K562 (cell line): ENCODE results near the gene CHCHD6.

Experiments used
- BHLHE40 ChIP-seq: IDR thresholded peaks from 2 replicates; pipeline ENCODE4 v1.6.1; 2011; ENCODE audit warnings: low read length, improper control_type of control experiment
- CEBPG ChIP-seq, 3 experiments: fragments of 200-800 bp in 1 of 3; sonication (Bioruptor generic) in 1 of 3; sonication (generic) in 1 of 3; formaldehyde crosslinking in 1 of 3; IDR thresholded peaks in 2 of 3; conservative IDR thresholded peaks in 1 of 3; 2 replicates each; pipeline versions ENCODE4 v1.6.1 to v1.8.0; 2016 to 2022; ENCODE audit warnings: missing compliant biosample characterization in 2 of 3, missing genetic modification characterization in 2 of 3, mild to moderate bottlenecking in 1 of 3, missing genetic modification reagents in 1 of 3
- SP1 ChIP-seq: sonication (generic); formaldehyde crosslinking; IDR thresholded peaks from 2 replicates; pipeline ENCODE4 v1.8.1; 2022; ENCODE audit warnings: mild to moderate bottlenecking, missing genetic modification reagents
- TCF7L2 ChIP-seq: fragments of 150-350 bp; IDR thresholded peaks from 2 replicates; pipeline ENCODE4 v1.6.1; 2016; ENCODE audit warnings: low read depth, mild to moderate bottlenecking, low read length, moderate library complexity
- ZFPM2 ChIP-seq: fragments of 250-450 bp; sonication (Bioruptor Pico); IDR thresholded peaks from 2 replicates; pipeline ENCODE4 v1.5.1; 2022; ENCODE audit warnings: mild to moderate bottlenecking
- ZNF668 ChIP-seq: fragments of 250-450 bp; sonication (Bioruptor Pico); IDR thresholded peaks from 2 replicates; pipeline ENCODE4 v1.8.0; 2022; ENCODE audit warnings: mild to moderate bottlenecking, inconsistent platforms
- ZNF785 ChIP-seq: fragments of 250-450 bp; sonication (Bioruptor Pico); IDR thresholded peaks from 2 replicates; pipeline ENCODE4 v1.4.0; 2020; ENCODE audit warnings: mild to moderate bottlenecking
- TF ChIP-seq, protein P1 (sequence below): sonication (generic); formaldehyde crosslinking; IDR thresholded peaks from 2 replicates; pipeline ENCODE4 v1.8.0; 2022; ENCODE audit warnings: mild to moderate bottlenecking, missing genetic modification reagents
- TF ChIP-seq, protein P2 (sequence below): fragments of 450-650 bp; conservative IDR thresholded peaks from 2 replicates; pipeline ENCODE4 v1.6.1; 2016; ENCODE audit warnings: missing genetic modification characterization, low read depth, mild to moderate bottlenecking, missing compliant biosample characterization, moderate library complexity

DNA sequence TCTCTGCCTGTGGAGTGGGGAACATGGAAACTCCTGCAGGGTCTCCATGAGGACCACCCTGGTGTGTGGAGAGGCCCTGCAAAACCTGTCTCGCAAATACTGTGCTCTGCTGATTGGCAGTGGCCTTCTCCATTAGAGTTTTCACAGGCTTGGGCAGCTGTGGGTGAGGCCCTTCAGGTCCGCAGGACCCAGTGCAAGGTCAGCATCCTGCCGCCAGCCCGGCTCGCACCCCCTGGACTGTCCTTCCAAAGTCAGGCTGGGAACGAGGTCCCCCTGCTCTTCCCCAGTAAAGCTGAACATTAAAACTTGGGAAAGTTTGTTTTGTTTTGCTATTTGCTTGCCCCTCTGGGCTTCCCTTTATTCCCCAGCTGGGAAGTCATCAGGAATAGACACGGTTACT, 193.9 kb downstream of the CHCHD6 start:
- TF ChIP-seq BHLHE40 (no peak), TCF7L2 (no peak), ZFPM2 (CRISPR knock-in tag) (no peak), SP1 (CRISPR knock-in tag) (no peak), ZNF668 (CRISPR knock-in tag) (no peak), CEBPG (CRISPR knock-in tag; IDR thresholded peaks at IDR 0.05) (no peak), CEBPG (tag; conservative IDR thresholded peaks at IDR 0.05 in 1 of 2, IDR thresholded peaks at IDR 0.05 in 1 of 2) (no peak), ZNF785 (no peak)
- TF ChIP-seq, protein P1, sequence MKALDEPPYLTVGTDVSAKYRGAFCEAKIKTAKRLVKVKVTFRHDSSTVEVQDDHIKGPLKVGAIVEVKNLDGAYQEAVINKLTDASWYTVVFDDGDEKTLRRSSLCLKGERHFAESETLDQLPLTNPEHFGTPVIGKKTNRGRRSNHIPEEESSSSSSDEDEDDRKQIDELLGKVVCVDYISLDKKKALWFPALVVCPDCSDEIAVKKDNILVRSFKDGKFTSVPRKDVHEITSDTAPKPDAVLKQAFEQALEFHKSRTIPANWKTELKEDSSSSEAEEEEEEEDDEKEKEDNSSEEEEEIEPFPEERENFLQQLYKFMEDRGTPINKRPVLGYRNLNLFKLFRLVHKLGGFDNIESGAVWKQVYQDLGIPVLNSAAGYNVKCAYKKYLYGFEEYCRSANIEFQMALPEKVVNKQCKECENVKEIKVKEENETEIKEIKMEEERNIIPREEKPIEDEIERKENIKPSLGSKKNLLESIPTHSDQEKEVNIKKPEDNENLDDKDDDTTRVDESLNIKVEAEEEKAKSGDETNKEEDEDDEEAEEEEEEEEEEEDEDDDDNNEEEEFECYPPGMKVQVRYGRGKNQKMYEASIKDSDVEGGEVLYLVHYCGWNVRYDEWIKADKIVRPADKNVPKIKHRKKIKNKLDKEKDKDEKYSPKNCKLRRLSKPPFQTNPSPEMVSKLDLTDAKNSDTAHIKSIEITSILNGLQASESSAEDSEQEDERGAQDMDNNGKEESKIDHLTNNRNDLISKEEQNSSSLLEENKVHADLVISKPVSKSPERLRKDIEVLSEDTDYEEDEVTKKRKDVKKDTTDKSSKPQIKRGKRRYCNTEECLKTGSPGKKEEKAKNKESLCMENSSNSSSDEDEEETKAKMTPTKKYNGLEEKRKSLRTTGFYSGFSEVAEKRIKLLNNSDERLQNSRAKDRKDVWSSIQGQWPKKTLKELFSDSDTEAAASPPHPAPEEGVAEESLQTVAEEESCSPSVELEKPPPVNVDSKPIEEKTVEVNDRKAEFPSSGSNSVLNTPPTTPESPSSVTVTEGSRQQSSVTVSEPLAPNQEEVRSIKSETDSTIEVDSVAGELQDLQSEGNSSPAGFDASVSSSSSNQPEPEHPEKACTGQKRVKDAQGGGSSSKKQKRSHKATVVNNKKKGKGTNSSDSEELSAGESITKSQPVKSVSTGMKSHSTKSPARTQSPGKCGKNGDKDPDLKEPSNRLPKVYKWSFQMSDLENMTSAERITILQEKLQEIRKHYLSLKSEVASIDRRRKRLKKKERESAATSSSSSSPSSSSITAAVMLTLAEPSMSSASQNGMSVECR (CRISPR knock-in tag): no peak
- TF ChIP-seq, protein P2, sequence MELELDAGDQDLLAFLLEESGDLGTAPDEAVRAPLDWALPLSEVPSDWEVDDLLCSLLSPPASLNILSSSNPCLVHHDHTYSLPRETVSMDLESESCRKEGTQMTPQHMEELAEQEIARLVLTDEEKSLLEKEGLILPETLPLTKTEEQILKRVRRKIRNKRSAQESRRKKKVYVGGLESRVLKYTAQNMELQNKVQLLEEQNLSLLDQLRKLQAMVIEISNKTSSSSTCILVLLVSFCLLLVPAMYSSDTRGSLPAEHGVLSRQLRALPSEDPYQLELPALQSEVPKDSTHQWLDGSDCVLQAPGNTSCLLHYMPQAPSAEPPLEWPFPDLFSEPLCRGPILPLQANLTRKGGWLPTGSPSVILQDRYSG (tag): no peak
